NCI-H146 treated with DMSO at 0.1 percent for 48 hours (cell line): ENCODE results near the gene THUMPD1.
"Not testable (repeated sequence)": the region's sequence is repeated elsewhere in the genome, so short reads cannot be mapped to it uniquely, and the experiment has no call there.

Experiments
- DNase-seq: peaks from one replicate; lab custom pipeline; 2025; ENCODE audit not compliant: unreplicated experiment; lab: John Stamatoyannopoulos, UW

THUMPD1 gene

GRCh38 chr16:20741554-20742285, at the start of gene THUMPD1:
Gene THUMPD1 (minus strand): TSS chr16:20741818. CDS start chr16:20741739, 79 bp downstream.
- DNase-seq: peak; percentile 88

- no peak for DNase-seq
Measured at GRCh38 chr16:20789130-20789529, 47.5 kb upstream of the THUMPD1 start.

GRCh38 chr16:20784204-20784603, 42.6 kb upstream of the THUMPD1 start:
- no peak for DNase-seq

GRCh38 chr16:20782470-20782869, 40.9 kb upstream of the THUMPD1 start:
- DNase-seq: no peak

- no peak for DNase-seq
Measured at GRCh38 chr16:20781697-20782096, 40.1 kb upstream of the THUMPD1 start.

- DNase-seq: peak; percentile 23
Measured at GRCh38 chr16:20774703-20775362, 33.2 kb upstream of the THUMPD1 start.

GRCh38 chr16:20773679-20774078, 32.1 kb upstream of the THUMPD1 start:
- DNase-seq: no peak

- no peak for DNase-seq
Measured at GRCh38 chr16:20768818-20769217, 27.2 kb upstream of the THUMPD1 start.

GRCh38 chr16:20768121-20768520, 26.5 kb upstream of the THUMPD1 start:
- DNase-seq: no peak

- no peak for DNase-seq
Measured at GRCh38 chr16:20767577-20767976, 26.0 kb upstream of the THUMPD1 start.

- DNase-seq: no peak
Measured at GRCh38 chr16:20766294-20766693, 24.7 kb upstream of the THUMPD1 start.

GRCh38 chr16:20765732-20766131, 24.1 kb upstream of the THUMPD1 start:
- no peak for DNase-seq

- not testable (repeated sequence) for DNase-seq
Measured at GRCh38 chr16:20764448-20764847, 22.8 kb upstream of the THUMPD1 start.

- DNase-seq: no peak
Measured at GRCh38 chr16:20763461-20764232, 22.0 kb upstream of the THUMPD1 start, which contains the start of gene ACSM3. Gene ACSM3 (plus strand): TSS chr16:20764014. CDS start chr16:20770035, 6,021 bp downstream.

- DNase-seq: no peak
Measured at GRCh38 chr16:20762404-20763123, 20.9 kb upstream of the THUMPD1 start.

- no peak for DNase-seq
Measured at GRCh38 chr16:20761175-20761574, 19.6 kb upstream of the THUMPD1 start.

GRCh38 chr16:20760346-20760745, 18.7 kb upstream of the THUMPD1 start:
- no peak for DNase-seq

- DNase-seq: not testable (repeated sequence)
Measured at GRCh38 chr16:20755799-20756198, 14.2 kb upstream of the THUMPD1 start.

- no peak for DNase-seq
Measured at GRCh38 chr16:20755238-20755637, 13.6 kb upstream of the THUMPD1 start.

GRCh38 chr16:20753727-20754126, 12.1 kb upstream of the THUMPD1 start:
- DNase-seq: no peak

GRCh38 chr16:20750558-20750957, 8.9 kb upstream of the THUMPD1 start:
- no peak for DNase-seq
